ENCODE data around the gene SFT2D2. TPM values are rescaled to one million over a fixed set of nuclear protein-coding genes. Genes with fewer than 3 reads are reported as not detected.

Gene SFT2D2
- total RNA-seq, 6 experiments from 2014 or later = 54.7 to 62.2 (median 57.8) TPM

- Mint-ChIP-seq H3K9me3 (no peaks in the 10 kb centered on the region), H3K27me3 (ENCODE audit: insufficient read depth) (no peaks in the 10 kb centered on the region), H3K4me3 (no peak overlapping the region), H3K4me1 (ENCODE audit: low read depth) (peaks cover 47% of the 10 kb centered on the region), H3K36me3 (ENCODE audit: low read depth) (peaks cover 3% of the 10 kb centered on the region; the same call in 1 of the 2 replicates), H3K27ac (peak overlapping the region; percentile 91)
- TF ChIP-seq CTCF (IDR thresholded peaks at IDR 0.05) = no peak
- no peak for DNase-seq
Measured at GRCh38 chr1:168300626-168301025, 74.8 kb downstream of the SFT2D2 start.

DNA sequence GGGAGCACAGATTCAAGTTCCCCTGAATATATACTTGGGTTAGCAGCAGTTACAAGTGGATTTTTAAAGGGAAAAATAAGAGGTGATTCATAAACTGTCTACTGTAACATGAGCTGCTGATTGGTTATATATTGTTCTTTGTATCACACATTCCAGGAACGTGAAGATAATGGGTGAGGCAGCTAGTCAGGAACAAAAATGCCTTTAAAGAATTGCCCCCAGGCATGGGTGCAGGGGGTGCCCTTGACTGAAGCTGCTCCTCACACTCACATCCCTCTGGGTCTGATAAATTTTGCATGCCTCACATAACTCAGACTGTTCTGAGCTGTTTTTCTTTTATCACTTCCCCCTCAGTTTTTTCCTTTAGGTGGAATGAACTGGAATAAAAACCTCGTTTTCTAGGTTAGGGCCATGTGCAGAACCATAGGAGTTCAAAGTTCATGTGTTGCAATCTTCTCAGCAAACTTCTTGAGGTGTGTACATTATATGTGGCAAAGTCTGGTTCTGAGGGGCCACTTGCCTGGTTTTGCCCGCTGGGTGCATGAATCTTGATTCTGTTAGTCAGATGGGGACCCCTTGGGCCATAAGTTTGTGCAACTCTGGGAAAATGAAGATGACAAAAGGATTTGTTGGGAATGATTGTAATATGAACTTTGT, 76.0 kb downstream of the SFT2D2 start:
- Mint-ChIP-seq H3K4me3 (peak overlapping the region; percentile 26; the same call in 1 of the 2 replicates), H3K9me3 (no peaks in the 10 kb centered on the region), H3K27me3 (ENCODE audit: insufficient read depth) (no peaks in the 10 kb centered on the region), H3K36me3 (ENCODE audit: low read depth) (peaks cover 8% of the 10 kb centered on the region; the same call in 1 of the 2 replicates), H3K4me1 (ENCODE audit: low read depth) (peaks cover 52% of the 10 kb centered on the region), H3K27ac (peak overlapping the region; percentile 91)
- no peak for TF ChIP-seq CTCF (IDR thresholded peaks at IDR 0.05)
- peak; percentile 98 for DNase-seq

Other genes starting within 250 kb of the SFT2D2 start
- 10 to 100 TPM in 5 of 6 experiments, 1 to 10 TPM in 1; 9.3 to 14.5 (median 13.2) TPM for gene GPR161, start 89.1 kb upstream of the SFT2D2 start, total RNA-seq (2021; fragmentation: NEBNext Ultra II Directional; extraction: Animal tissue kit (Norgen Biotek cat#: 25700))
- 10 to 100 TPM; 38.8 to 46.2 (median 44.2) TPM for gene TIPRL, start 47.0 kb upstream of the SFT2D2 start, total RNA-seq (2021; fragmentation: NEBNext Ultra II Directional; extraction: Animal tissue kit (Norgen Biotek cat#: 25700))
- gene TBX19, start 54.9 kb downstream of the SFT2D2 start, total RNA-seq (2021; fragmentation: NEBNext Ultra II Directional; extraction: Animal tissue kit (Norgen Biotek cat#: 25700)) = under 1 TPM; 0.41 to 0.57 (median 0.49) TPM

Data from HFFc6 (cell line).